ENCODE measurements around the gene ENPP1. TPM values are rescaled to one million over a fixed set of nuclear protein-coding genes. Genes with fewer than 3 reads are reported as not detected.

ENPP1 gene
- total RNA-seq, 1 experiment from 2014 or later: 4.1 TPM

DNA sequence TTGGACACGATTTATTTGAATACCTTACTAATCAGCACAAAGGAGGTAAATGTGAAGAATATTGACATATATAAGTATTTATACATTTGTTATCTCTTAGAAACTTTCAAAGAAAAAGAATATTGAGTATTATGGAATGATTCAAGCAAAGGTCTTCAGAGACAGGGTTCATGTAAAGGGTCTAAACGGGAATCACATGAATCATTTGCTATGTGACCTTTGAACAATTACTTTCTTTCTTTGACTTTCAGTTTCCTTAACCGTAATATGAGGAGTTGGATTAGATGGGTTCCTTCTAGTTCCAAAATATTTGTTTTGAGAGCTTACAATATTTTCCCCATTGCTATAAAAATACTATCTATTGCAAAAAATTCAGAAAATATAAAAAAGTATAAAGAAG is 14.3 kb downstream of the ENPP1 start:
- no peak for DNase-seq
- H2AFZ ChIP-seq: no peak overlapping the region
- H3K4me1 ChIP-seq (replicated peaks; ENCODE audit: insufficient read depth): no peaks in the 10 kb centered on the region
- no peak overlapping the region for H3K4me3 ChIP-seq
- no peaks in the 10 kb centered on the region for H3K9me3 ChIP-seq (ENCODE audit: insufficient read depth, low read depth)
- no peaks in the 10 kb centered on the region for H3K79me2 ChIP-seq (ENCODE audit: low read depth)
- no peaks in the 10 kb centered on the region for H3K9me2 ChIP-seq (ENCODE audit: insufficient read depth)
- TF ChIP-seq EZH2 (IDR thresholded peaks at IDR 0.05; ENCODE audit: low read depth): no peak
- TF ChIP-seq, protein P1, sequence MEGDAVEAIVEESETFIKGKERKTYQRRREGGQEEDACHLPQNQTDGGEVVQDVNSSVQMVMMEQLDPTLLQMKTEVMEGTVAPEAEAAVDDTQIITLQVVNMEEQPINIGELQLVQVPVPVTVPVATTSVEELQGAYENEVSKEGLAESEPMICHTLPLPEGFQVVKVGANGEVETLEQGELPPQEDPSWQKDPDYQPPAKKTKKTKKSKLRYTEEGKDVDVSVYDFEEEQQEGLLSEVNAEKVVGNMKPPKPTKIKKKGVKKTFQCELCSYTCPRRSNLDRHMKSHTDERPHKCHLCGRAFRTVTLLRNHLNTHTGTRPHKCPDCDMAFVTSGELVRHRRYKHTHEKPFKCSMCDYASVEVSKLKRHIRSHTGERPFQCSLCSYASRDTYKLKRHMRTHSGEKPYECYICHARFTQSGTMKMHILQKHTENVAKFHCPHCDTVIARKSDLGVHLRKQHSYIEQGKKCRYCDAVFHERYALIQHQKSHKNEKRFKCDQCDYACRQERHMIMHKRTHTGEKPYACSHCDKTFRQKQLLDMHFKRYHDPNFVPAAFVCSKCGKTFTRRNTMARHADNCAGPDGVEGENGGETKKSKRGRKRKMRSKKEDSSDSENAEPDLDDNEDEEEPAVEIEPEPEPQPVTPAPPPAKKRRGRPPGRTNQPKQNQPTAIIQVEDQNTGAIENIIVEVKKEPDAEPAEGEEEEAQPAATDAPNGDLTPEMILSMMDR (conservative IDR thresholded peaks at IDR 0.05): no peak
- ChIA-PET CTCF (no interaction called here), POLR2A (ENCODE audit: unreplicated experiment) (no interaction called here)
- intact Hi-C loops (cut with micrococcal nuclease; ENCODE audit: unreplicated experiment): no loop called here
- no peak overlapping the region for H3K4me2 ChIP-seq
- no peaks in the 10 kb centered on the region for H3K36me3 ChIP-seq (ENCODE audit: low read depth)
- H3K27ac ChIP-seq: no peak overlapping the region
- no peaks in the 10 kb centered on the region for H4K20me1 ChIP-seq (ENCODE audit: insufficient read depth)
- no peaks in the 10 kb centered on the region for H3K27me3 ChIP-seq (ENCODE audit: insufficient read depth, low read depth)
- H3F3A ChIP-seq (ENCODE audit: insufficient read depth, low read depth): no peaks in the 10 kb centered on the region
- no TSS peak for BruUV-seq (replicated peaks)

DNA sequence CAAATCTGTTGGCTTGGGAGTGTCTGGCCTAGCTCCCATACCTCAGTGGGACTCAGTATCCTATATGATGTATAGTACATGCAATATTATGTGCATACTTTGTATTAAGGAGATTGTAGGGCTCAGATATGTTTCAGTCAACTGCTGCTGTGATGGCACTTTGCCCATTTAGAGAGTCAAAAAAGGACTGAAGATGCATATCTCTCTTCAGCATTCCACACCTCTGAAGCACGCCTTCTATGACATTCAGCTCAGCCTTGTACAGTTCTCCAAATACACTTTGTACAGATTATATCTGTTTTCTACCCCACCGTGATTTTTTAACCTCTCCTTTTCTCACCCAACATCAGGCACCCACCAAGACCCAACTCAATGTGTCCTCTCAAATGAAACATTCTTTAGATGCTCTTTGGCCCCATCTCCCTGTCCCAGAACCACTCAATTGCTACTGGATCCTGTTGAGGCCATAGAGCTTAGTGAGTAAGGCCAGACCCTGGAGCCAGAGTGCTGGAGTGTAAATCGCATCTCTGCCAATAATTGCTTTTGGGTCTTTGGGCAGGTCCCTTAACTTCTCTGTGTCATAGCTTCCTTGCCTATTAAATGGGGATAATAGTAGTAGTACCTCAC is 15.6 kb downstream of the ENPP1 start:
- H3K36me3 ChIP-seq (ENCODE audit: low read depth): no peaks in the 10 kb centered on the region
- ChIA-PET CTCF (interaction anchor here (0.6 kb wide), 1 partner anchor 131 kb away, joined by 3 read pairs; no protein-coding TSS in a partner anchor), POLR2A (ENCODE audit: unreplicated experiment) (interaction anchor here (0.6 kb wide), 1 partner anchor 35 kb away, joined by 7 read pairs; no protein-coding TSS in a partner anchor)
- intact Hi-C loops (cut with micrococcal nuclease; ENCODE audit: unreplicated experiment): no loop called here
- no peaks in the 10 kb centered on the region for H3K27me3 ChIP-seq (ENCODE audit: insufficient read depth, low read depth)
- no peaks in the 10 kb centered on the region for H3K9me2 ChIP-seq (ENCODE audit: insufficient read depth)
- H3K4me1 ChIP-seq (replicated peaks; ENCODE audit: insufficient read depth): no peaks in the 10 kb centered on the region
- no peak overlapping the region for H2AFZ ChIP-seq
- H3K4me3 ChIP-seq: no peak overlapping the region
- no peak overlapping the region for H3K4me2 ChIP-seq
- no peaks in the 10 kb centered on the region for H4K20me1 ChIP-seq (ENCODE audit: insufficient read depth)
- no peaks in the 10 kb centered on the region for H3K9me3 ChIP-seq (ENCODE audit: insufficient read depth, low read depth)
- BruUV-seq (replicated peaks): no TSS peak
- DNase-seq: peak in 1 of 2 experiments; percentile 21
- TF ChIP-seq EZH2 (IDR thresholded peaks at IDR 0.05; ENCODE audit: low read depth): no peak
- TF ChIP-seq, protein P1 (conservative IDR thresholded peaks at IDR 0.05): no peak
- H3K27ac ChIP-seq: no peak overlapping the region
- no peaks in the 10 kb centered on the region for H3K79me2 ChIP-seq (ENCODE audit: low read depth)
- no peaks in the 10 kb centered on the region for H3F3A ChIP-seq (ENCODE audit: insufficient read depth, low read depth)

DNA sequence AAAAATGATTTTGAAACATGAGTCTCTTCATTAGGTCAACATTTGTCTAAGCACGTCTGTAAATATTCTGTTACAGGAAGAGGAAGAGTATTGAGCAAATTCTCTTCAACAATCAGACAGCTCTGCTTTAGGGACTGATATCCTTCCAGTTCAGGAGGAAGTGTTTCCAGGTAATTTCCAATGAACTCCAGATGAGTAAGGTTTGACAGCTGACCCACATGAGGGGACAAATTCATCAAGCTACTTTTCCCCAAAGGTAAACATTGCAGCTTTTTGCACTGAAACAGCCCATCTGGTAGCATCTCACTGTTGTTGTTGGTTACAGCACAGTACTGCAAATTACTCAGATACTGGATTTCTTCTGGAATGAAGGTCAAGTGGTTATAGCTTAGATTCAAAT is 18.1 kb downstream of the ENPP1 start:
- Histone ChIP-seq H2AFZ (no peak overlapping the region), H4K20me1 (ENCODE audit: insufficient read depth) (no peaks in the 10 kb centered on the region), H3K27ac (no peak overlapping the region), H3K27me3 (ENCODE audit: insufficient read depth, low read depth) (no peaks in the 10 kb centered on the region), H3K79me2 (ENCODE audit: low read depth) (no peaks in the 10 kb centered on the region), H3K4me2 (no peak overlapping the region), H3K9me2 (ENCODE audit: insufficient read depth) (no peaks in the 10 kb centered on the region), H3K4me3 (no peak overlapping the region), H3K9me3 (ENCODE audit: insufficient read depth, low read depth) (no peaks in the 10 kb centered on the region), H3K4me1 (replicated peaks; ENCODE audit: insufficient read depth) (no peaks in the 10 kb centered on the region), H3F3A (ENCODE audit: insufficient read depth, low read depth) (no peaks in the 10 kb centered on the region), H3K36me3 (ENCODE audit: low read depth) (no peaks in the 10 kb centered on the region)
- no TSS peak for BruUV-seq (replicated peaks)
- DNase-seq: no peak
- ChIA-PET POLR2A (ENCODE audit: unreplicated experiment) (no interaction called here), CTCF (no interaction called here)
- no peak for TF ChIP-seq EZH2 (IDR thresholded peaks at IDR 0.05; ENCODE audit: low read depth)
- TF ChIP-seq, protein P1 (conservative IDR thresholded peaks at IDR 0.05): no peak
- intact Hi-C loops (cut with micrococcal nuclease; ENCODE audit: unreplicated experiment): no loop called here
